GM06990 (cell line): ENCODE data around the gene NISCH.

Source experiments
- DNase-seq: peaks from one replicate; pipeline ENCODE4 v3.0.0-alpha.2; 2011; ENCODE audit not compliant: insufficient read length; ENCODE audit errors: extremely low read depth
- H3K27me3 ChIP-seq: replicated peaks from 2 replicates; pipeline ENCODE4 v1.6.0; 2011; ENCODE audit warnings: low read length; ENCODE audit not compliant: control insufficient read depth, insufficient read depth
- H3K36me3 ChIP-seq: 2 replicates; pipeline ENCODE4 v1.5.1; 2011; ENCODE audit warnings: low read length; ENCODE audit not compliant: control insufficient read depth, insufficient read depth
- H3K4me3 ChIP-seq: replicated peaks from 2 replicates; pipeline ENCODE4 v1.5.1; 2011; ENCODE audit warnings: low read depth, mild to moderate bottlenecking, control low read depth, low read length
- CTCF ChIP-seq: IDR thresholded peaks from 2 replicates; pipeline ENCODE4 v1.5.1; 2011; ENCODE audit warnings: low read length, control low read depth, mild to moderate bottlenecking, inconsistent platforms; ENCODE audit not compliant: insufficient read depth, poor library complexity, severe bottlenecking

NISCH gene

GRCh38 chr3:52453496-52454249 is 1.7 kb upstream of the NISCH start, which contains the start of gene TNNC1:
Gene TNNC1, minus strand, starts transcription at chr3:52454041. Its CDS starts 26 bp downstream, at chr3:52454015.
- no peak for TF ChIP-seq CTCF
- H3K4me3 ChIP-seq: peak within 1 kb of the TSS; percentile 79
- DNase-seq: no peak

GRCh38 chr3:52454250-52454937 is 1.0 kb upstream of the NISCH start:
- TF ChIP-seq CTCF: no peak
- H3K4me3 ChIP-seq: peak overlapping the region; percentile 79
- no peak for DNase-seq
- no peaks in the 10 kb centered on the region for H3K27me3 ChIP-seq
- peaks cover 4% of the 10 kb centered on the region; the same call in 1 of the 2 replicates for H3K36me3 ChIP-seq

More at GRCh38 chr3:52453496-52454249, 1.7 kb upstream of the NISCH start, which contains the start of gene TNNC1:
- Histone ChIP-seq H3K36me3 (0 out of 2 replicates have a peak, but pooled peaks cover 1% of the 10 kb centered on the region), H3K27me3 (no peaks in the 10 kb centered on the region)

- no peak for DNase-seq
- no peak for TF ChIP-seq CTCF
- no peaks in the 10 kb centered on the region for H3K27me3 ChIP-seq
- H3K36me3 ChIP-seq: peaks cover 4% of the 10 kb centered on the region; the same call in 1 of the 2 replicates
- H3K4me3 ChIP-seq: peak overlapping the region; percentile 79
These were observed 494 bp upstream of the NISCH start for GRCh38 chr3:52454938-52455282.

GRCh38 chr3:52456169-52456799 is 880 bp downstream of the NISCH start:
- Histone ChIP-seq H3K27me3 (no peaks in the 10 kb centered on the region), H3K36me3 (peaks cover 4% of the 10 kb centered on the region; the same call in 1 of the 2 replicates), H3K4me3 (peak overlapping the region; percentile 93)
- TF ChIP-seq CTCF: no peak
- no peak for DNase-seq

GRCh38 chr3:52456800-52457183 is 1.4 kb downstream of the NISCH start:
- DNase-seq: no peak
- Histone ChIP-seq H3K4me3 (peak overlapping the region; percentile 93), H3K27me3 (no peaks in the 10 kb centered on the region), H3K36me3 (peaks cover 4% of the 10 kb centered on the region; the same call in 1 of the 2 replicates)
- no peak for TF ChIP-seq CTCF
